DMS 273 treated with DMSO at 0.1 percent for 48 hours (cell line): ENCODE results near the gene PRAC2.

Experiments used
- DNase-seq: peaks from one replicate; lab custom pipeline; 2025; lab: John Stamatoyannopoulos, UW

Gene PRAC2

GRCh38 chr17:48755356-48755755 lies 32.4 kb downstream of the PRAC2 start:
- no peak for DNase-seq

- no peak for DNase-seq
These were observed 33.9 kb downstream of the PRAC2 start for GRCh38 chr17:48756830-48757251.

GRCh38 chr17:48757524-48757961 lies 34.6 kb downstream of the PRAC2 start:
- no peak for DNase-seq

GRCh38 chr17:48759288-48759687 lies 36.3 kb downstream of the PRAC2 start:
- DNase-seq: no peak

- DNase-seq: no peak
These were observed 37.4 kb downstream of the PRAC2 start for GRCh38 chr17:48760411-48760810.

- no peak for DNase-seq
These were observed 38.1 kb downstream of the PRAC2 start for GRCh38 chr17:48761114-48761513.

GRCh38 chr17:48767263-48767774 lies 44.3 kb downstream of the PRAC2 start:
- DNase-seq: no peak

GRCh38 chr17:48769009-48769675 lies 46.2 kb downstream of the PRAC2 start:
- DNase-seq: no peak

GRCh38 chr17:48770954-48771353 lies 48.0 kb downstream of the PRAC2 start:
- no peak for DNase-seq

- DNase-seq: no peak
These were observed 50.3 kb downstream of the PRAC2 start for GRCh38 chr17:48773245-48773644.
